HCT116 (cell line): ENCODE results near the gene PTPRF.

Source experiments
- EZH2 ChIP-seq: fragments of 200-600 bp; sonication (generic); IDR thresholded peaks from 2 replicates; pipeline ENCODE4 v1.6.1; 2017; ENCODE audit warnings: antibody characterized with exemption, mixed run types
- EZH2phosphoT487 ChIP-seq: fragments of 200-600 bp; IDR thresholded peaks from 2 replicates; pipeline ENCODE4 v1.6.1; 2018; ENCODE audit warnings: antibody characterized with exemption, borderline replicate concordance
- POLR2A ChIP-seq: IDR thresholded peaks from 2 replicates; pipeline ENCODE4 v1.7.0; 2011; ENCODE audit warnings: borderline replicate concordance; ENCODE audit not compliant: insufficient read depth, insufficient read length; ENCODE audit errors: extremely low read depth
- POLR2AphosphoS5 ChIP-seq: IDR thresholded peaks from 2 replicates; pipeline ENCODE4 v1.6.1; 2011; ENCODE audit warnings: mild to moderate bottlenecking, low read depth, low read length, moderate library complexity
- RAD21 ChIP-seq: IDR thresholded peaks from 2 replicates; pipeline ENCODE4 v1.6.1; 2012; ENCODE audit warnings: low read depth, mild to moderate bottlenecking
- SIN3A ChIP-seq: IDR thresholded peaks from 2 replicates; pipeline ENCODE4 v1.6.1; 2012; ENCODE audit warnings: low read depth
- SP1 ChIP-seq: IDR thresholded peaks from 2 replicates; pipeline ENCODE4 v1.6.1; 2012; ENCODE audit warnings: low read depth
- TCF7L2 ChIP-seq: IDR thresholded peaks from 2 replicates; pipeline ENCODE4 v1.7.0; 2011; ENCODE audit warnings: borderline replicate concordance, inconsistent platforms; ENCODE audit not compliant: insufficient read depth, insufficient read length; ENCODE audit errors: extremely low read depth
- YY1 ChIP-seq: IDR thresholded peaks from 2 replicates; pipeline ENCODE4 v1.6.1; 2011; ENCODE audit warnings: low read length, low read depth, moderate library complexity, mild to moderate bottlenecking; ENCODE audit not compliant: insufficient replicate concordance; ENCODE audit errors: extremely low read depth
- TF ChIP-seq, protein P1 (sequence below), 3 experiments: fragments of 200-600 bp in 1 of 3; sonication (generic) in 1 of 3; IDR thresholded peaks in 2 of 3; conservative IDR thresholded peaks in 1 of 3; 2 replicates each; pipeline ENCODE4 v1.5.1; 2012 to 2017; ENCODE audit warnings: low read depth in 2 of 3, low read length in 2 of 3, antibody characterized with exemption in 1 of 3, borderline replicate concordance in 1 of 3, control low read depth in 1 of 3, mild to moderate bottlenecking in 1 of 3, mixed read lengths in 1 of 3, mixed run types in 1 of 3, moderate library complexity in 1 of 3; ENCODE audit not compliant: insufficient read depth in 1 of 3
- TF ChIP-seq, protein P2 (sequence below): IDR thresholded peaks from 2 replicates; pipeline ENCODE4 v1.6.1; 2012
- TF ChIP-seq, protein P3 (sequence below): IDR thresholded peaks from 2 replicates; pipeline ENCODE4 v1.6.1; 2012; ENCODE audit warnings: low read depth
- TF ChIP-seq, protein P4 (sequence below): IDR thresholded peaks from 2 replicates; pipeline ENCODE4 v1.6.1; 2012

DNA sequence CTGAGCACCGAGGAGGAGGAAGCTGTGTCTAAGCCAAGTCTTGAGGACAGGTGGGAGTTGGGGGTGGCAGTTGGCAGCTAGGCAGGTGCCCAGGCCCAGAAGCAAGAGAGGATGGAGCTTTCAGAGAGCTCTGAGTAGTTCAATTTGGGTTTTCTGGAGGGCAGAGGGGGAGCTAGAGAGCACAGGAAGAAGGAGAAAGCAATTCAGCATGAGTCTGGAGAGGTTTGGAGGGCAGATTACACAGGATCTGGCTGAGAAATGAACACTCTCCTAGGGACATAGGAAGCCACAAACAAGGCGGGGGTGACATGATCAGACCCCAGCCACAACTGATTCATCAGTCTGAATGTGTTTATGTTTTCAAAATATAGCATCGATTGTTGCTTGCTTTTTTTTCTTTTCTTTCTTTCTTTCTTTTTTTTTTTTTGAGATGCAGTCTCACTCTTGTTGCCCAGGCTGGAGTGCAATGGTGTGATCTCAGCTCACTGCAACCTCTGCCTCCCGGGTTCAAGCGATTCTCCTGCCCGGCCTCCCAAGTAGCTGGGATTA lies 23.8 kb downstream of the PTPRF start:
- TF ChIP-seq, protein P1, sequence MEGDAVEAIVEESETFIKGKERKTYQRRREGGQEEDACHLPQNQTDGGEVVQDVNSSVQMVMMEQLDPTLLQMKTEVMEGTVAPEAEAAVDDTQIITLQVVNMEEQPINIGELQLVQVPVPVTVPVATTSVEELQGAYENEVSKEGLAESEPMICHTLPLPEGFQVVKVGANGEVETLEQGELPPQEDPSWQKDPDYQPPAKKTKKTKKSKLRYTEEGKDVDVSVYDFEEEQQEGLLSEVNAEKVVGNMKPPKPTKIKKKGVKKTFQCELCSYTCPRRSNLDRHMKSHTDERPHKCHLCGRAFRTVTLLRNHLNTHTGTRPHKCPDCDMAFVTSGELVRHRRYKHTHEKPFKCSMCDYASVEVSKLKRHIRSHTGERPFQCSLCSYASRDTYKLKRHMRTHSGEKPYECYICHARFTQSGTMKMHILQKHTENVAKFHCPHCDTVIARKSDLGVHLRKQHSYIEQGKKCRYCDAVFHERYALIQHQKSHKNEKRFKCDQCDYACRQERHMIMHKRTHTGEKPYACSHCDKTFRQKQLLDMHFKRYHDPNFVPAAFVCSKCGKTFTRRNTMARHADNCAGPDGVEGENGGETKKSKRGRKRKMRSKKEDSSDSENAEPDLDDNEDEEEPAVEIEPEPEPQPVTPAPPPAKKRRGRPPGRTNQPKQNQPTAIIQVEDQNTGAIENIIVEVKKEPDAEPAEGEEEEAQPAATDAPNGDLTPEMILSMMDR (IDR thresholded peaks at IDR 0.05 in 2 of 3, conservative IDR thresholded peaks at IDR 0.05 in 1 of 3; ENCODE audit: borderline replicate concordance in 1 of 3, insufficient read depth in 1 of 3, low read depth in 2 of 3, low read length in 2 of 3) = peak in 2 of 3 experiments; percentile 55 to 65; a peak in 4 of 6 replicates
- no peak for TF ChIP-seq TCF7L2
- no peak; the same call in 1 of the 2 replicates for TF ChIP-seq RAD21
- TF ChIP-seq, protein P2, sequence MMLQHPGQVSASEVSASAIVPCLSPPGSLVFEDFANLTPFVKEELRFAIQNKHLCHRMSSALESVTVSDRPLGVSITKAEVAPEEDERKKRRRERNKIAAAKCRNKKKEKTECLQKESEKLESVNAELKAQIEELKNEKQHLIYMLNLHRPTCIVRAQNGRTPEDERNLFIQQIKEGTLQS = no peak
- TF ChIP-seq POLR2AphosphoS5 = no peak
- TF ChIP-seq POLR2A = no peak
- TF ChIP-seq SIN3A = no peak
- TF ChIP-seq, protein P3, sequence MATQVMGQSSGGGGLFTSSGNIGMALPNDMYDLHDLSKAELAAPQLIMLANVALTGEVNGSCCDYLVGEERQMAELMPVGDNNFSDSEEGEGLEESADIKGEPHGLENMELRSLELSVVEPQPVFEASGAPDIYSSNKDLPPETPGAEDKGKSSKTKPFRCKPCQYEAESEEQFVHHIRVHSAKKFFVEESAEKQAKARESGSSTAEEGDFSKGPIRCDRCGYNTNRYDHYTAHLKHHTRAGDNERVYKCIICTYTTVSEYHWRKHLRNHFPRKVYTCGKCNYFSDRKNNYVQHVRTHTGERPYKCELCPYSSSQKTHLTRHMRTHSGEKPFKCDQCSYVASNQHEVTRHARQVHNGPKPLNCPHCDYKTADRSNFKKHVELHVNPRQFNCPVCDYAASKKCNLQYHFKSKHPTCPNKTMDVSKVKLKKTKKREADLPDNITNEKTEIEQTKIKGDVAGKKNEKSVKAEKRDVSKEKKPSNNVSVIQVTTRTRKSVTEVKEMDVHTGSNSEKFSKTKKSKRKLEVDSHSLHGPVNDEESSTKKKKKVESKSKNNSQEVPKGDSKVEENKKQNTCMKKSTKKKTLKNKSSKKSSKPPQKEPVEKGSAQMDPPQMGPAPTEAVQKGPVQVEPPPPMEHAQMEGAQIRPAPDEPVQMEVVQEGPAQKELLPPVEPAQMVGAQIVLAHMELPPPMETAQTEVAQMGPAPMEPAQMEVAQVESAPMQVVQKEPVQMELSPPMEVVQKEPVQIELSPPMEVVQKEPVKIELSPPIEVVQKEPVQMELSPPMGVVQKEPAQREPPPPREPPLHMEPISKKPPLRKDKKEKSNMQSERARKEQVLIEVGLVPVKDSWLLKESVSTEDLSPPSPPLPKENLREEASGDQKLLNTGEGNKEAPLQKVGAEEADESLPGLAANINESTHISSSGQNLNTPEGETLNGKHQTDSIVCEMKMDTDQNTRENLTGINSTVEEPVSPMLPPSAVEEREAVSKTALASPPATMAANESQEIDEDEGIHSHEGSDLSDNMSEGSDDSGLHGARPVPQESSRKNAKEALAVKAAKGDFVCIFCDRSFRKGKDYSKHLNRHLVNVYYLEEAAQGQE = no peak
- TF ChIP-seq YY1 = no peak
- TF ChIP-seq EZH2 = no peak
- TF ChIP-seq SP1 = no peak
- TF ChIP-seq, protein P4, sequence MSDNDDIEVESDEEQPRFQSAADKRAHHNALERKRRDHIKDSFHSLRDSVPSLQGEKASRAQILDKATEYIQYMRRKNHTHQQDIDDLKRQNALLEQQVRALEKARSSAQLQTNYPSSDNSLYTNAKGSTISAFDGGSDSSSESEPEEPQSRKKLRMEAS = no peak
- no peak for TF ChIP-seq EZH2phosphoT487
